ENCODE measurements around the gene INTS11. TPM values are rescaled to one million over a fixed set of nuclear protein-coding genes. Genes with fewer than 3 reads are reported as not detected.

Gene INTS11
- total and polyA plus RNA-seq, 9 of the 15 experiments (the other 6 are each of a cell fraction or from before 2014, with no cell fraction given): 3.6 to 183 (median 110) TPM

DNA sequence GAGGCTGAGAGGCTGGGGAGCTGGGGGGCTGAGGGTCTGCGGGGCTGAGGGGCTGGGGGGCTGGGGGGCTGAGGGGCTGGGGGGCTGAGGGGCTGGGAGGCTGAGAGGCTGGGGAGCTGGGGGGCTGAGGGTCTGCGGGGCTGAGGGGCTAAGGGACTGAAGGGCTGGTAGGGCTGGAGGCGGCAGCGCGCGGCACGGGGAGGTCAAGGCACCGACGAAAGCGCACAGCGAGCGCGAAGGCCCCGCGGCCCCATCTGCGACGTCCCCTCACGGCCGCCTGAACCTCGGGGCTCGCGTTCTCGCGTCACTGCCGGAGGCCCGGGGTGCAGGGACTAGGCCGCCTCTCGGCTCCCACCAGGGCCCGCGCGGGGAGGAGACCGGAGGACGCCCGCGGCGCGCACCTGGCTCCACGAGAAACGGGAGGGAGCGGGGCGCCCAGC, 356 bp downstream of the INTS11 start (continued):
- TF ChIP-seq, protein P1, sequence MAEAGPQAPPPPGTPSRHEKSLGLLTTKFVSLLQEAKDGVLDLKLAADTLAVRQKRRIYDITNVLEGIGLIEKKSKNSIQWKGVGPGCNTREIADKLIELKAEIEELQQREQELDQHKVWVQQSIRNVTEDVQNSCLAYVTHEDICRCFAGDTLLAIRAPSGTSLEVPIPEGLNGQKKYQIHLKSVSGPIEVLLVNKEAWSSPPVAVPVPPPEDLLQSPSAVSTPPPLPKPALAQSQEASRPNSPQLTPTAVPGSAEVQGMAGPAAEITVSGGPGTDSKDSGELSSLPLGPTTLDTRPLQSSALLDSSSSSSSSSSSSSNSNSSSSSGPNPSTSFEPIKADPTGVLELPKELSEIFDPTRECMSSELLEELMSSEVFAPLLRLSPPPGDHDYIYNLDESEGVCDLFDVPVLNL (CRISPR knock-in tag; IDR thresholded peaks at IDR 0.05; ENCODE audit: low read depth): no peak
- TF ChIP-seq, protein P2, sequence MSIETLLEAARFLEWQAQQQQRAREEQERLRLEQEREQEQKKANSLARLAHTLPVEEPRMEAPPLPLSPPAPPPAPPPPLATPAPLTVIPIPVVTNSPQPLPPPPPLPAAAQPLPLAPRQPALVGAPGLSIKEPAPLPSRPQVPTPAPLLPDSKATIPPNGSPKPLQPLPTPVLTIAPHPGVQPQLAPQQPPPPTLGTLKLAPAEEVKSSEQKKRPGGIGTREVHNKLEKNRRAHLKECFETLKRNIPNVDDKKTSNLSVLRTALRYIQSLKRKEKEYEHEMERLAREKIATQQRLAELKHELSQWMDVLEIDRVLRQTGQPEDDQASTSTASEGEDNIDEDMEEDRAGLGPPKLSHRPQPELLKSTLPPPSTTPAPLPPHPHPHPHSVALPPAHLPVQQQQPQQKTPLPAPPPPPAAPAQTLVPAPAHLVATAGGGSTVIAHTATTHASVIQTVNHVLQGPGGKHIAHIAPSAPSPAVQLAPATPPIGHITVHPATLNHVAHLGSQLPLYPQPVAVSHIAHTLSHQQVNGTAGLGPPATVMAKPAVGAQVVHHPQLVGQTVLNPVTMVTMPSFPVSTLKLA (conservative IDR thresholded peaks at IDR 0.05): no peak
- TF ChIP-seq, protein P3, sequence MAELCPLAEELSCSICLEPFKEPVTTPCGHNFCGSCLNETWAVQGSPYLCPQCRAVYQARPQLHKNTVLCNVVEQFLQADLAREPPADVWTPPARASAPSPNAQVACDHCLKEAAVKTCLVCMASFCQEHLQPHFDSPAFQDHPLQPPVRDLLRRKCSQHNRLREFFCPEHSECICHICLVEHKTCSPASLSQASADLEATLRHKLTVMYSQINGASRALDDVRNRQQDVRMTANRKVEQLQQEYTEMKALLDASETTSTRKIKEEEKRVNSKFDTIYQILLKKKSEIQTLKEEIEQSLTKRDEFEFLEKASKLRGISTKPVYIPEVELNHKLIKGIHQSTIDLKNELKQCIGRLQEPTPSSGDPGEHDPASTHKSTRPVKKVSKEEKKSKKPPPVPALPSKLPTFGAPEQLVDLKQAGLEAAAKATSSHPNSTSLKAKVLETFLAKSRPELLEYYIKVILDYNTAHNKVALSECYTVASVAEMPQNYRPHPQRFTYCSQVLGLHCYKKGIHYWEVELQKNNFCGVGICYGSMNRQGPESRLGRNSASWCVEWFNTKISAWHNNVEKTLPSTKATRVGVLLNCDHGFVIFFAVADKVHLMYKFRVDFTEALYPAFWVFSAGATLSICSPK (IDR thresholded peaks at IDR 0.05; ENCODE audit: borderline replicate concordance): no peak
- no peak for TF ChIP-seq ZNF134 (CRISPR knock-in tag; conservative IDR thresholded peaks at IDR 0.05)
- TF ChIP-seq CHD2 (IDR thresholded peaks at IDR 0.05; ENCODE audit: low read depth, low read length): peak; percentile 59
- no peak for TF ChIP-seq FOXA1 (IDR thresholded peaks at IDR 0.05; ENCODE audit: borderline replicate concordance)
- no peak for TF ChIP-seq TOE1 (IDR thresholded peaks at IDR 0.05; ENCODE audit: borderline replicate concordance)
- no peak for TF ChIP-seq TOE1 (CRISPR knock-in tag; IDR thresholded peaks at IDR 0.05; ENCODE audit: borderline replicate concordance, low read depth)

Measured in K562 (cell line).